Dedifferentiated amniotic fluid mesenchymal stem cell (primary cell): ENCODE measurements around the gene CCDC12.
A peak's percentile ranks its signal among the peaks of the same experiment; 100 is the strongest.

Experiments used
- DNase-seq: peaks from one replicate; pipeline ENCODE4 v3.0.0-alpha.2; 2016; ENCODE audit errors: extremely low spot score

CCDC12 gene

DNA sequence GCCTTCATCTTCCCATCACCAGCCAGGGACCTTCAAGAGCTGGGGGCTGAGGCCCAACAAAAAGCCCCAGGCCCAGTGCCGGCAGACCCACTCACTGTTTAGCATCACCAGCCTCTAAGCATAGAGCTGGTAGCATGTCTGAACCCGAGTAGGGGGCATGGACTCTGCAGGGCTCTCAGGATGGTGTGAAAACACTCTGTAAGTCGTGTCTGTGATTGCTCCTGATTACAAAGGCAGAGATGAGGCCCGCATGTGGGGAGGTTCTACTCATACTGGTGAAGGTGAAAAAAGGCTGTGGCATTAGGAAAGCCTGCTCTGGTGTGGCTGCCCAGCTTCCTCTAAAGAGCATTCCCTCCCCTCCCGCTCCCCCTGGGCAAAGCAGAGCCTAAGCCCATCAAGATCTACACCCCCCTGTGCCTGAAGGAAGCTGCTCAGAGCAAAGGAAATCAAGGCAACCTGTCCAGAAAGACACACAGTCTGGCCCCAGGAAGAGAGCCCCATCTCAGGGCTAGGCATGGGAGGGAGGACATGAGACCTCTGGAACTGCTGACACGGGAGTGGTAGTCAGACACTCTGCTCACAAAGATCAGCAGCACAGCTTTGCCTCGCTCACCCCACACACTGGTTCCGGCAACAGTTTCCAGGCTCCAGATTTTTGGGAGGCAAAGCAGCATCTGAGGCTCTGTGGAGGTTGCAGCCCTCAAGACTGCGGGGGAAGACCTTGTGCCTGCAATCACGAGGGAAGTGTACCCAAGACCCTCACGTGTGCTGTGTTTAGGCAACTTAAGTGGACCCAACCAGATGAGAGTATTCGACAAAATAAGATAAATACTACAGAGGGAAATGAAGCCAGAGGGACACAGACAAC, 36.7 kb downstream of the CCDC12 start:
- DNase-seq, result no peak

DNA sequence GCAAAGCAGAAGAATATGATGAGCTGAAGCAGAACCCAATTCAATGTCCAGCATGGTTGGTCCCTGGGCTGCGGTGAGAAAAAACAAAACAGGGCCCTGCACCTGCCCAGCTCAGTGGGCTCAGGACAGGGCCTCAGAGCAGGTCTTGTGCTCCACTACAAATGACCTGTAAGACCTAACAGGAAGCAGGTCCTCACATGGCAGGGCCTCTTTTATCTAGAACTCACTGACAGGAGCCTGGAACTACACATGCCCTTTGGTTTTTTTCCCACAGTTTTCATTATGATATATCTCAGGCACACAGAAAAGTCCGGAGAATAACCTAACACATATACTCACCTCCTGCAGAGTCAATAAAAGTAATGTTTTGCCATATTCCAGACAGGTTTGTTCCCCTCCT, 38.4 kb downstream of the CCDC12 start:
- no peak for DNase-seq

DNA sequence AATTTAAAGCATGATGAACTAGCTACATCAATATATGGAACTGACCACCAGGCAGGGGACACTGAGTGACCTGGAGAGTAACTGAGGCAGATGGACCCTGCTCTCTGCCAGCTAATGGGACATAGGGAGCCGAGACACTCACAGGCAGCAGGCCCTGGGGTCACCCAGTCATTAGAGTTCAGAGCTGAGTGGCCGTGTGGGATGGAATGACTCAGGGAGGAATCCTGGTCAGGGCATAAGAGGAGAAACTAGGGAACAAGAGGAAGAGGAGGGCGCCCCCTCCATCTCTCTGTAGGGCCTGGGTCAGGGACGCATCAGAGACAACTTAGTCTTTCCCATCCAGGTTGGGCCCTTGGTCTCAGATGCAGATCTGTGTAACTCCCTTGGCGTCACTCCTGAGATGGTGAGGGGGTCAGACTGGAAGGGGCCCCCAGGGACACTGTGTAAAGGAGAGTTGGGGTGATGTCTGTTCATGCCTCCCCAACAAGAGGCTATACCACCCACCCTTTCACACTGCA, 39.8 kb downstream of the CCDC12 start:
- no peak for DNase-seq

- DNase-seq, result no peak
Observed at GRCh38 chr3:46935989-46936558, 40.5 kb downstream of the CCDC12 start.

GRCh38 chr3:46935168-46935858, 41.2 kb downstream of the CCDC12 start:
- DNase-seq, result peak; percentile 92

DNA sequence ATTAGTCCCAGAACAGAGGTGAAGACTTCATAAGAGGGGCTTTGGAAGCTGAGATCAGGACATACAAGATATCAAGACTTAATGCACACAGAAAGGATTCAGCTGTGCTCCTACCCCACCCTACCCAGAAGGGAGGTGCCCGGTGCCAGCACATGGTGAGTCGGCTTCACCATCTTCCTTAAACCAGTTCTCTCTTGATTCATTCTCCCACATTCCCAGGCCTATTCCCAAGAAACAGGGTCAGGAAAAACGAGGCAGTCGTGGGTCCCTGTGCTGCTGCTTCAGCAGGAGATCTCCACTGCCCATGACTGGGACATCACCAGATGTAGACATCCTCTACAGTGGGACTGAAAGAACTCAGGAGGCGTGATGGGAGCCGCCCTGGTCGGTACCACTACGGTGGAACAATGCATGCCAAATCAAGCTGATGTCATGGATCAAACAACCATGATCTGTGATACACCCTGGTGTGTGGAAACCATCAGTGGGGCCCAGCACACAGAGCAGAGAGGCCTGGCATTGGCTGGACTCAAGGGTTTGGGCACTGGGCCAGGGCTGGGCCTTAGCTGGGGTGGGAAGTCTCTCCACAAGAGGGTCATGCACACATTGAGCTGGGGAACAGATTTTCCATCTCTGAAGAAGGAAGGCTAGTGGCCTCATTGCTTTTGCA, 41.9 kb downstream of the CCDC12 start:
- peak; percentile 20 for DNase-seq

- DNase-seq, result no peak
Observed at GRCh38 chr3:46934072-46934471, 42.5 kb downstream of the CCDC12 start.

DNA sequence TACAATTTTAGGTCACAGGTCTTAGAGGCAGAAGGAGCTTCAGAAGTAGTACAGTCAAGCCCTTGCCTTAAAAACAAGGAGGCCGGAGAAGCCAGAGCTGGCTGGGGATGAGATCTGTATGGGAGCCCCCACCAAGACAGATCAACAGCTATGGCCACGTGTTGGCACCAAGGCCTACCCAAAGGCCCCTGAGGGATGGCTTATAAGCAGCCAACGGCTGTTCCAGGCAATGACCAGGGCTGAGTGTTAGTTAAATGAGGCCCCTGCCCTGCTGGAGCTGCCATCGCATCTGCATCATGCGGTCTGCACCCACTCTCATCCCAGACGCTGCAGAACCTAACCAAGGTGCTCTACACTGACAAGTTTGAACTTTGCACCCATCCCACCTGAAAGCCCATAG, 43.3 kb downstream of the CCDC12 start:
- no peak for DNase-seq

DNA sequence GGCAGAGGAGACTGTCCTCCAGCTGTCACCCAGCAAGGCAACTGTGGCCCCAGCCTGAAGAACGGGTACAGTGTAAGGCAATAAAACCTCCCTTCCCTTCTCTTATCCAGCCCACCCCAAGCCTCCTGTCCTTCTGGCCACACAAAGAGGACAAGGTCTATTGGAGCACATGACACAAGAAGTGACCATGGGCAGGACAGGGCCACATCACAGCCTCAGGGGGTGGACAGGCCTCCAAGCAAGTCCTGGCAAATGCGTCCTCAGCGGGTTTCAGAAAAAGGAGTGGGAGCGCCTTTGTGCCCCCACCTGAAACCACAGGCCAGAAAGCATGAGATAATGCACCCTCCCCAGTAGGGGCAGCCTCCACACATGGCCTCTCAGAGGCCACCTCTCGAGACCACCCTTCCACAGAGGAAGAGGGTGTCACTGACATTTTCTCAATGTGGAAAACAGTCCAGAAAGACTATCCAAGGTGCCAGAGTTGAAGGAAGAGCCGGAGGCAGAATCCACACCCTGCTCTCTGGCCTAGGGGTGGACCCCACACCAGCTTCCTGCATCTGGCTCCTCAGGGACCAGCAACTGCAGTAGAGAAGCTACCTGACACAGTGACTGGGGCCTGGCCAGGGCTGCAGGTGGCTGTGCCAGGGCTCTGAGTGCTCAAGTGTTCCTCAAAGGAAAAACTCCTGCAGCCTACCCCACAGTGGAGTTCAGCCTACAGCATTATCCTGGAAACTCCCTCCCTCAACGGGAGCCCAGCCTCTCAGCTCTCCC, 43.9 kb downstream of the CCDC12 start:
- DNase-seq, result no peak

- peak; percentile 15 for DNase-seq
Observed at GRCh38 chr3:46931631-46932331, 44.8 kb downstream of the CCDC12 start.

DNA sequence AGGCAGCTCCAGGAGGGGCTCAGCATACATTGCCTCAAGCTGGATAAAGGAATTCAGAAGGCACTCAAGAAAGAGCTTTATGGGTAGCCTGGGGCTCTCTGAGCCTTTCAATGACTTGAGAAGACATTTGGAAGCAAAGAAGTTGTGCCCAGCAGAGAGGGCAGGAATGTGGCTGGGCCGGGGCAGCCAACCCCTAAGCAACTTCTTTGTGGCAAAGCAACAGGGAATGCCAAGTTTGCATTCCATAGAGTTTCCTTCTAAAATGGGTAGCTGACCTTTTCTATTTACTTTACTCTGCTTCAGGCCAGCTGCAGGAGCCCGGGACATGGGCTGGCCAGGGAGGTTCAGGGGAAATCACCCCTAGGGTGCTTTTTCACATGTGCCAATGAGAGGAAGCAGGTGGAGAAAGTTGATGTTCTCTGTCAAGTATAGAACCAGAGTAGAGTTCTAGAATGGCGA, 45.6 kb downstream of the CCDC12 start:
- DNase-seq, result peak; percentile 18

DNA sequence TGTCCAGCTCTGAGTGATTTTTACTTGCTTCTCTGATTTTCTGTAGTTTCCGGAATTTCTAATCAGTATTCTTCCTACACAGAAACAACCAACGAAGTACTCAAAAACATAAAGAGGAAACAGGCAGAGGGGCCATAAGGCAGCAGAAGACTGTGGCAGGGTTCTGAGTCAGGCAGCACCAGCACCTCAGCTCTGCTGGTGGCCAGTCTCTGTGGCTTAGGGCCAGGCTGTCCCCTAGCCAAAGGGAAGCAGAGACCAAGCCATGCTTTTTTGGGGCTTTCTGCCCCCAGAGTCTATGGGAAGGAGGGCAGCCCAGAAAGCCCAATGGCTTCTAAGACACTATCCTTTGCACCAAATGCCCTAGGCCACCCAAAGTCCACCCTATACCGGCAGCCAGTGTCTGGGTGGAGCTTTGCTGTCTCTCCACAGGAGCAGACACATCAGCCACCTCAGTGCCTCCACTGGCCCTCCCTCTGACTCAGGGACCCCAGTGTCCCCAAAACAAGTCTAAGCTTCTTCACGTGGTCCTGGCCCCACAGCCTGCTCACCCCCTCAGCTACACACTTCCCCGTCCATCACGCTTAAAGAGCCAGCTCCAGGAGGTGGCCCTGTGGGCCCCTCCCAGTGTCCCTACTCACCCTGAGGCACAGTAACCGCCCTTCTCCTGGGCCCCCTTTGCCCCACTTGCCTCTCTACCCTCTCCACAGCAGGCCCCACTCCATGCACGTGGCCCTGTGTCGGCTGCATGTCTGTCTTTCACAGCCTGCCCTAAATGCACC, 46.2 kb downstream of the CCDC12 start:
- no peak for DNase-seq

DNA sequence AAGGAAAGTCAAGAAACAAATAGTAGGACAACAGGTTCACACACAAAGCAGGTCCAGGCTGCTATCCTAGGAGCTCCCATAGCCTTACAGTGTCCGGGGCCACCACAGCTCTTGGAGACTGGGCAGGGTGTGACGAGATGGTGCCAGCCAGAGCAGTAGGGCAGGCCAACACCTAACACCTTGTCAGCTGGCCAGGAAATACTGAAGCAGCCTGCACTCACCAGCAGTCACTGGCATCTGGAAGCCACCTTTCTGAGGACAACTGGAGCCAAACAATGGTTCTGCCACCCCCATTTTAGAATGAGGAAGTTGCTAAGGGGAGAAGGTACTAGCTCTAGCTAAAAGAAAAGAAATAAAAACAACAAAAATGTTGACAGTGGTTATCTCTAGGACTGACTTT, 47.2 kb downstream of the CCDC12 start:
- no peak for DNase-seq

GRCh38 chr3:46928282-46928681, 48.3 kb downstream of the CCDC12 start:
- DNase-seq, result no peak

DNA sequence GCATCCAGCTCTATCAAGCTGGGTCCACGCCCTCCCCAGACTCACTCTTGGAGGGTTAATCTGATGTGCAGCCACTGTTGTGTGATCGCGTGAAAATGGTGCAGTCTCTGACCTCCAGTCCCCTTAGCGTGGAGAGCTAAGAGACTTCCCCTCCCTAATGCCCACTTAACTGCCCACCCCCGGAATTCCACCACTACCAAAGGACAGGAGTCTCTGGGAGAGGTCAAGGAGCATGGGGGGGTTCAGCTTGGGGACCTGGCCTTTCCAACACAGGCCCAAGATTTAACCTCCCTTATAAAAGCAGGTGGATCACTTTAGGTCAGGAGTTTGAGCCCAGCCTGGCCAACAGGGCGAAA, 48.8 kb downstream of the CCDC12 start:
- DNase-seq, result no peak

- no peak for DNase-seq
Observed at GRCh38 chr3:46926871-46927717, 49.5 kb downstream of the CCDC12 start.

GRCh38 chr3:46926447-46926846, 50.1 kb downstream of the CCDC12 start:
- DNase-seq, result no peak

DNA sequence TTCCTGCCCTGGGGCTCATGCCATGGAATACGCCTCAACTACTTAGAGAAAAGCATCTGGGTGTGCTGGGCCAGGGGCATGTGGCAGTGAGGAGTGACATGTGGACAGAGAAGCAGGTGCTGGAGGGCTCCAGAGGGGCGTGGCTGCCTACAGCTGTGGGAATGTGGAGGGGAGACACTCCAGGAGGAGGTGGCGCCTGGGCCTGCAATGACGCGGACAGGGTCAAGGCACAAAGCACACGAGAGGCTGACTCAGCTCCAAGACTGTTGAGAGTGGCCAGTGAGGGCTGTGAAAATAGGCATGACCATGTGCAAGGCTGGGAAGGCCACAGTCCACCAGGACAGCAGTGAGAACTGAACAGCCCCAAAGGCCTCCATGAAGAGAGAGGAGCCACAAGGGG, 50.5 kb downstream of the CCDC12 start:
- DNase-seq, result no peak

DNA sequence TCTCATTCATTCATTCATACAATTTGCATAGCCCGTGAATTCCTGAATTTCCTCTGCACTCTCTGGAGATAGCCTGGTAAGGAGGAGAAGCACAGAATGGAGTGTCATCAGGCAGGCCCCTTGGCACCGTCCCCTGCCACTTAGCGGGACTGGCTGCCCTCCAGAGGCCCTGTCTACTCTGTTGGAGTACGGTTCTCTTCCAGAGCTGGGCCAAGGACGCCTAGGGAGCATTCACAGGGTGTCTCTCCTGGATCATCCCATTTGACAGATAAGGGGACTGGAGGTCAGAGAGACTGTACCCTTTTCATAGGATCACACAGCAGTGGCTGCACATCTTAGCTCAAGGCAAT, 51.0 kb downstream of the CCDC12 start:
- no peak for DNase-seq
